CD14-positive monocyte (primary cell): Measurements from ENCODE around the gene ELMO1. TPM values are rescaled to one million over a fixed set of nuclear protein-coding genes. Genes with fewer than 3 reads are reported as not detected.

Source experiments
- DNase-seq, 3 donors: peaks; one replicate each; pipeline ENCODE4 v3.0.0-alpha.2; 2011 to 2022
- H2AFZ ChIP-seq: 2 replicates; pipeline ENCODE4 v1.6.0; 2012; ENCODE audit warnings: mild to moderate bottlenecking, low read depth, low read length, inconsistent platforms; ENCODE audit not compliant: insufficient read depth, poor library complexity, severe bottlenecking
- H3K27ac ChIP-seq, 2 donors: 1 replicate in 1 of 2; 2 replicates in 1 of 2; pipeline ENCODE4 v1.5.1; 2012 to 2013; ENCODE audit warnings: low read length in 2 of 2, control low read depth in 1 of 2, inconsistent platforms in 1 of 2, low read depth in 1 of 2, mild to moderate bottlenecking in 1 of 2
- H3K27me3 ChIP-seq, 2 donors: one replicate each; pipeline versions ENCODE4 v1.6.0 to v1.6.1; 2011 to 2013; ENCODE audit warnings: low read length in 2 of 2; ENCODE audit not compliant: control insufficient read depth in 2 of 2, insufficient read depth in 2 of 2
- H3K36me3 ChIP-seq, 2 donors: replicated peaks in 1 of 2; 1 replicate in 1 of 2; 2 replicates in 1 of 2; pipeline versions ENCODE4 v1.5.1 to v1.6.1; 2012 to 2013; ENCODE audit warnings: low read length in 2 of 2, control low read depth in 1 of 2, inconsistent platforms in 1 of 2, mild to moderate bottlenecking in 1 of 2; ENCODE audit not compliant: insufficient read depth in 2 of 2, control insufficient read depth in 1 of 2
- H3K4me1 ChIP-seq, 2 donors: 1 replicate in 1 of 2; 2 replicates in 1 of 2; pipeline versions ENCODE4 v1.5.1 to v1.6.1; 2012 to 2013; ENCODE audit warnings: low read length in 2 of 2, control low read depth in 1 of 2, inconsistent platforms in 1 of 2, mild to moderate bottlenecking in 1 of 2, moderate library complexity in 1 of 2; ENCODE audit not compliant: insufficient read depth in 2 of 2, control insufficient read depth in 1 of 2
- H3K4me2 ChIP-seq: replicated peaks from 2 replicates; pipeline ENCODE3; 2012; ENCODE audit warnings: low read length, moderate library complexity, mild to moderate bottlenecking; ENCODE audit not compliant: poor library complexity, severe bottlenecking; ENCODE audit errors: extremely low read depth
- H3K4me3 ChIP-seq, 3 experiments: fragments of 200-600 bp in 1 of 3; sonication (generic) in 1 of 3; replicated peaks in 1 of 3; 1 replicate in 2 of 3; 2 replicates in 1 of 3; pipeline ENCODE4 v1.5.1; 2011 to 2013; ENCODE audit warnings: low read length in 3 of 3, mild to moderate bottlenecking in 3 of 3, control low read depth in 2 of 3, low read depth in 2 of 3, inconsistent platforms in 1 of 3, moderate library complexity in 1 of 3
- H3K79me2 ChIP-seq: 2 replicates; pipeline ENCODE4 v1.6.0; 2012; ENCODE audit warnings: mild to moderate bottlenecking, control low read depth, inconsistent platforms, low read length, moderate library complexity; ENCODE audit not compliant: insufficient read depth
- H3K9ac ChIP-seq: 2 replicates; pipeline ENCODE4 v1.6.0; 2017; ENCODE audit warnings: low read length, mild to moderate bottlenecking; ENCODE audit not compliant: insufficient read depth, poor library complexity, severe bottlenecking
- H3K9me3 ChIP-seq, 2 donors: replicated peaks in 1 of 2; 1 replicate in 1 of 2; 2 replicates in 1 of 2; pipeline versions ENCODE4 v1.5.1 to v1.6.1; 2012 to 2013; ENCODE audit warnings: low read length in 2 of 2, control low read depth in 1 of 2; ENCODE audit not compliant: control insufficient read depth in 1 of 2, insufficient read depth in 1 of 2
- H4K20me1 ChIP-seq: 2 replicates; pipeline ENCODE4 v1.6.0; 2012; ENCODE audit warnings: mild to moderate bottlenecking, low read length, control low read depth, moderate library complexity; ENCODE audit not compliant: insufficient read depth
- H3K27ac Mint-ChIP-seq, 7 donors: one replicate each; pipeline ENCODE4 v1.8.0; 2020; ENCODE audit warnings: mild to moderate bottlenecking in 7 of 7, mixed read lengths in 7 of 7, moderate library complexity in 6 of 7, inconsistent platforms in 2 of 7
- H3K27me3 Mint-ChIP-seq, 3 donors: one replicate each; pipeline ENCODE4 v1.8.0; 2021 to 2022; ENCODE audit warnings: low read depth in 3 of 3, mild to moderate bottlenecking in 3 of 3, mixed read lengths in 3 of 3, moderate library complexity in 3 of 3, inconsistent platforms in 1 of 3
- H3K36me3 Mint-ChIP-seq, 2 donors: one replicate each; pipeline ENCODE4 v1.8.0; 2020; ENCODE audit warnings: mixed read lengths in 2 of 2, inconsistent platforms in 1 of 2, mild to moderate bottlenecking in 1 of 2
- H3K4me1 Mint-ChIP-seq: one replicate; pipeline ENCODE4 v1.8.0; 2020; ENCODE audit warnings: mild to moderate bottlenecking, mixed read lengths
- H3K4me3 Mint-ChIP-seq, 2 donors: one replicate each; pipeline ENCODE4 v1.8.0; 2020; ENCODE audit warnings: mild to moderate bottlenecking in 2 of 2, mixed read lengths in 2 of 2, moderate library complexity in 1 of 2
- H3K9me3 Mint-ChIP-seq, 7 donors: one replicate each; pipeline ENCODE4 v1.8.0; 2020 to 2022; ENCODE audit warnings: mixed read lengths in 7 of 7, mild to moderate bottlenecking in 6 of 7, moderate library complexity in 6 of 7, inconsistent platforms in 2 of 7
- CTCF ChIP-seq: fragments of 200-600 bp; IDR thresholded peaks from one replicate; pipeline ENCODE4 v1.8.0; 2022; ENCODE audit warnings: antibody characterized with exemption, mild to moderate bottlenecking
- WGBS: methylation state at CpG from one replicate; pipeline ENCODE4 v1.1.5; 2013; ENCODE audit warnings: missing lambda C conversion rate; ENCODE audit not compliant: insufficient coverage; 5-methylcytosine and 5-hydroxymethylcytosine counted together
- intact Hi-C, 2 donors: fragments of 100-400 bp; cut with micrococcal nuclease; formaldehyde crosslinking; loops; one replicate each; pipeline versions ENCODE4 v1.15.0 to v1.15.1; 2023
- polyA plus RNA-seq, 3 donors: library from polyadenylated mRNA; depleted of rRNA in 1 of 3; unstranded in 2 of 3; stranded (reverse) in 1 of 3; fragments of 300-500 nt in 2 of 3; fragments of >200 nt in 1 of 3; fragmentation: Illumina TruSeq in 2 of 3; gene quantifications; 1 replicate in 2 of 3; 2 replicates in 1 of 3; pipeline ENCODE4 v1.2.3, GENCODE V29; 2012 to 2021

ELMO1 gene
- polyA plus RNA-seq, 3 donors = 46.6 to 50.2 (median 46.7) TPM

GRCh38 chr7:36925207-36925606 lies 523.5 kb downstream of the ELMO1 start:
- H3K36me3 ChIP-seq = peaks cover 0 to 6% of the 10 kb centered on the region in 2 donors
- no peak for DNase-seq
- H2AFZ ChIP-seq = no peak overlapping the region
- peaks cover 0 to 4% of the 10 kb centered on the region in 2 donors for H3K9me3 ChIP-seq
- Mint-ChIP-seq H3K9me3 (peaks cover 0 to 6% (median 3%) of the 10 kb centered on the region in 7 donors), H3K36me3 (peaks cover 4 to 7% of the 10 kb centered on the region in 2 donors), H3K27ac (peak overlapping the region in 2 of 7 donors; percentile 1 to 37), H3K4me1 (peaks cover 24% of the 10 kb centered on the region), H3K27me3 (peaks cover 0 to 2% (median 0%) of the 10 kb centered on the region in 3 donors), H3K4me3 (no peak overlapping the region)
- no peak for TF ChIP-seq CTCF
- peaks cover 85% of the 10 kb centered on the region for H4K20me1 ChIP-seq
- H3K4me3 ChIP-seq = no peak overlapping the region
- H3K4me2 ChIP-seq = no peak overlapping the region
- no peaks in the 10 kb centered on the region for H3K27me3 ChIP-seq
- no peak overlapping the region for H3K27ac ChIP-seq
- H3K9ac ChIP-seq = no peak overlapping the region
- intact Hi-C loops = no loop called here
- H3K4me1 ChIP-seq = peaks cover 9 to 14% of the 10 kb centered on the region in 2 donors
- peaks cover 9% of the 10 kb centered on the region for H3K79me2 ChIP-seq
- 96% methylated on average over 3 of the region's 5 CpGs for WGBS

- H3K27ac Mint-ChIP-seq = peak overlapping the region in 5 of 7 donors; percentile 70 to 87 (median 74)
These were observed 524.7 kb downstream of the ELMO1 start for GRCh38 chr7:36923943-36924436.

More at GRCh38 chr7:36923943-36924436, 524.7 kb downstream of the ELMO1 start:
- DNase-seq = peak; percentile 6 to 23 (median 8)
- peaks cover 86% of the 10 kb centered on the region for H4K20me1 ChIP-seq
- intact Hi-C loops = no loop called here
- Mint-ChIP-seq H3K36me3 (peaks cover 4 to 11% of the 10 kb centered on the region in 2 donors), H3K27me3 (peaks cover 0 to 2% (median 0%) of the 10 kb centered on the region in 3 donors), H3K4me1 (peaks cover 24% of the 10 kb centered on the region), H3K9me3 (peaks cover 0 to 6% (median 3%) of the 10 kb centered on the region in 7 donors), H3K4me3 (peak overlapping the region; percentile 23 to 24)
- TF ChIP-seq CTCF = no peak
- H3K9me3 ChIP-seq = peaks cover 0 to 4% of the 10 kb centered on the region in 2 donors
- peaks cover 9 to 14% of the 10 kb centered on the region in 2 donors for H3K4me1 ChIP-seq
- H3K27ac ChIP-seq = peak overlapping the region in 1 of 2 donors; percentile 56
- no CpG with 5 or more reads among the region's 3 CpGs for WGBS
- H2AFZ ChIP-seq = no peak overlapping the region
- no peaks in the 10 kb centered on the region for H3K36me3 ChIP-seq
- peaks cover 9% of the 10 kb centered on the region for H3K79me2 ChIP-seq
- peak overlapping the region; percentile 15 for H3K4me2 ChIP-seq
- no peaks in the 10 kb centered on the region for H3K27me3 ChIP-seq
- peak overlapping the region in 1 of 3 experiments; percentile 1 for H3K4me3 ChIP-seq
- H3K9ac ChIP-seq = no peak overlapping the region
